Natural killer cell treated with Interleukin-12 subunit alpha and Interleukin-12 subunit beta and Interleukin-15 and Interleukin-18, amount 100 ng/mL, for 72 hours (primary cell): ENCODE data around the gene AMY1C. TPM values are rescaled to one million over a fixed set of nuclear protein-coding genes. Genes with fewer than 3 reads are reported as not detected.
"Not testable (repeated sequence)": the region's sequence is repeated elsewhere in the genome, so short reads cannot be mapped to it uniquely, and the experiment has no call there.

Source experiments
- ATAC-seq, 2 donors: fragments of 150-1000 bp; cut with Tn5 transposase in 1 of 2; sonication (Bioruptor Pico), chemical (Tn5 transposase) in 1 of 2; 2 replicates each; pipeline ENCODE4 v1.10.0; 2021
- DNase-seq: peaks from one replicate; pipeline ENCODE4 v3.0.0; 2022; ENCODE audit warnings: low spot score
- H3K27ac Mint-ChIP-seq, 2 donors: 1 replicate in 1 of 2; 2 replicates in 1 of 2; pipeline ENCODE4 v1.8.0; 2022; ENCODE audit warnings: mixed read lengths in 2 of 2, mild to moderate bottlenecking in 1 of 2, moderate library complexity in 1 of 2
- H3K27me3 Mint-ChIP-seq, 2 donors: 1 replicate in 1 of 2; 2 replicates in 1 of 2; pipeline ENCODE4 v1.8.0; 2022; ENCODE audit warnings: mixed read lengths in 2 of 2
- H3K36me3 Mint-ChIP-seq: one replicate; pipeline ENCODE4 v1.8.0; 2022; ENCODE audit warnings: mixed read lengths
- H3K4me1 Mint-ChIP-seq, 2 donors: 1 replicate in 1 of 2; 2 replicates in 1 of 2; pipeline ENCODE4 v1.8.0; 2022; ENCODE audit warnings: low read depth in 2 of 2, mixed read lengths in 2 of 2, mild to moderate bottlenecking in 1 of 2
- H3K4me3 Mint-ChIP-seq: one replicate; pipeline ENCODE4 v1.8.0; 2022; ENCODE audit warnings: mixed read lengths
- H3K9me3 Mint-ChIP-seq: 2 replicates; pipeline ENCODE4 v1.8.0; 2022; ENCODE audit warnings: mixed read lengths
- total RNA-seq, 2 donors: library from RNA; stranded (reverse); gene quantifications; one replicate each; pipeline ENCODE4 v1.2.3, GENCODE V29; 2022

AMY1C gene
- not detected for total RNA-seq

DNA sequence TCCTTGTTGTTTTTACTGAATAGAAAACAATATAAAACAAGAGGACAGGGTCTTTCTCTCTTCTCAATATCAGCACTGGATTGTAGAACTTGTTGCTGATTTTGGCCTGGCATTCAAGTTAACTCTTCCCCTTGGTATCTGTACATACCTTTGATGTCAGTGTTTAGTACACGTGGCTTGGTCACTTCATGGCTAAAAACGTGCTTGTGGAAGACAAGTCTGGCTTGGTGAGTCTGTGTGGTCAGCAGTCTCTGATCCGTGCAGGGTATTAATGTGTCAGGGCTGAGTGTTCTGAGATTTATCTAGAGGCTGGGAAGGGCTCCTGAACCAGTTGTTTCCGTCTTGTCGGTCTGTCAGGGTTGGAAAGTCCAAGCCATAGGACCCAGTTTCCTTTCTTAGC, at the start of gene AMY1C:
TSS of gene AMY1C (plus strand) at position 301 of the 400 bp plus-strand sequence. CDS start 572 bp downstream, outside the sequence.
- not testable (repeated sequence) for DNase-seq, H3K27ac Mint-ChIP-seq, H3K36me3 Mint-ChIP-seq, H3K27me3 Mint-ChIP-seq, H3K9me3 Mint-ChIP-seq, H3K4me3 Mint-ChIP-seq, ATAC-seq, H3K4me1 Mint-ChIP-seq

DNA sequence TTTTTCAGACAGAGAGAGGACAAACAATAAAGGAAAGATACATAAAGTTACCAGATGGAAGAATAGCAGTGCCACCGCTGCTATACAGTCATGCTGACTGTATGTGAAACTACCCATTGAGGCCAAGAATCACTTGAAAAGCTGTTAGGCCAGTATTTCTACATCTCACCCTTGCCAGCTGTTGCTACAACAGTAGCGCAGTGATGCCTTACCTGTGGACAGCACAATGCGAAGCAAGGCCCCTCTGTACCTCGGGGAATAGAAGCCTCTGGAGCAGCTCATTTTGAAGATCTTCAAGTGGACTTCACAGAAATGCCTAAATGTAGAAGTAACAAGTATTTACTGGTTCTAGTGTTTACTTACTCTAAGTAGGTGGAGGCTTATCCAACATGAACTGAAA, 49.0 kb upstream of the AMY1C start:
- not testable (repeated sequence) for H3K27ac Mint-ChIP-seq, DNase-seq, H3K9me3 Mint-ChIP-seq, H3K36me3 Mint-ChIP-seq, H3K4me1 Mint-ChIP-seq, ATAC-seq, H3K27me3 Mint-ChIP-seq, H3K4me3 Mint-ChIP-seq

DNA sequence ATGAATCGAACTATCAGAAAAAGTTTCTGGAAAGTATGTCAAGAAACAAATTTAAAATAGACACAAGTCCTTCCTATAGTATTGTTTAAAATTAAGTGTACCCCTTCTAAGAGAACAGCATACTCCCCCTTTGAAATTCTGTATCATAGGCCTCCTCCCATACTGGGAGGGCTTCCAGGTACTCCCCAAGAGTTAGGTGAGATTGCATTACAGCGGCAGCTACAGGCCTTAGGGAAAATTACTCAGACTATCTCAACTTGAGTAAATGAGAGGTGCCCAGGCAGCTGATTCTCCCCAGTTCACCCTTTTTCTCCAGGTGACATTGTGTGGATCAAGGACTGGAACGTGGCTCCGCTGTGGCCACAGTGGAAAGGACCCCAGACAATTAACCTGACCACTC, 48.4 kb upstream of the AMY1C start:
- H3K36me3 Mint-ChIP-seq, H3K4me1 Mint-ChIP-seq, H3K9me3 Mint-ChIP-seq, ATAC-seq, H3K4me3 Mint-ChIP-seq, H3K27ac Mint-ChIP-seq, H3K27me3 Mint-ChIP-seq, DNase-seq: not testable (repeated sequence)

DNA sequence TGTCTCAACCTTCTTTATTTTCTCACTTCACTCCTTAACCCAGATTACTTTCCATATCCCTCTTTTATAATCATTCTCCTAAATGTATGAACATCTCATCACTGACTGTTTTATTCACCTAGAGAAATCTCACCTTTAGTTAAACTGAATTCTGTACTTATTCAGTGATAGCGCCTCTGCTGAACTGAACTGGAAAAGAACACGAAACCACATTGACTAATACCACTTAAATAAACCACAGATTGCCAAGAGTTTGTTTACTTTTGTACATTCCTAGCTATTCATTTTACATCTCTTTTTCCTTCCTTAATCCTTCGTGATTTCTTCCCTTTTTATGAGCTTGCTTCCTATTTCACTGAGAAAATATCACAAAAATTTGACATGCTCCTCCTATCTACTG, 42.0 kb upstream of the AMY1C start:
- not testable (repeated sequence) for H3K4me1 Mint-ChIP-seq, H3K27ac Mint-ChIP-seq, H3K36me3 Mint-ChIP-seq, H3K4me3 Mint-ChIP-seq, DNase-seq, ATAC-seq, H3K27me3 Mint-ChIP-seq, H3K9me3 Mint-ChIP-seq

DNA sequence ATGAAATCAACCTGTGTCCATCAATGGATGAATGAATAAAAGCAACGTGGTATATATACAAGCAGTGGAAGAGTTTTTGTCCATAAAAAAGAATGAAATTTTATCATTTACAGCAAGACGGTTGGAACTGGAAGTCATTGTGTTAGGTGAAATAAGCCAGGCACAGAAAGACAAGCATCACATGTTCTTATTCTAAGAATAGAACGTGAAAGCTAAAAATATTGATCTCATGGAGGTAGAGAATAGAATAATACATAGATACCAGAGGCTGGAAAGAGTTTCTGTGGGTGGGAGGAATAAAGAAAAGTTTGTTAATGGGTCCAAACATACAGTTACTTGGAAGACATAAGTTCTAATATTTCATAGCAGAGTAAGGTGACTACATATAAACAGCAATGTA, 39.3 kb upstream of the AMY1C start:
- H3K4me1 Mint-ChIP-seq, DNase-seq, H3K4me3 Mint-ChIP-seq, H3K36me3 Mint-ChIP-seq, ATAC-seq, H3K27me3 Mint-ChIP-seq, H3K9me3 Mint-ChIP-seq, H3K27ac Mint-ChIP-seq: not testable (repeated sequence)

DNA sequence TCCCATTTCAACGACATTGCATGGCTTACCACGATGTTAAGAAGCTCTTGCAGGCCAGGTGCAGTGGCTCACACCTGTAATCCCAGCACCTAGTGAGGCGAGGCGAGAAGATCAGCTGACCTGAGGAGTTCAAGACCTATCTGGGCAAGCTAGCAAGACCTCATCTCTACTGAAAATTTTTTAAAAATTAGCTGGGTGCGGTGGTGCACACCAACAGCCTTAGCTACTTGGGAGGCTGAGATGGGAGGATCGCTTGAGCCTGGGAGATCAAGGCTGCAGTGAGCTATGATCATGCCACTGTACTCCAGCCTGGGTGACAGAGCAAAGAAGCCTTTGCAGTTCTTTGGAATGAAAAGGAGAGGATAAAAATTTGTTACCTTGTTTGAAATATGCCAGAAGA, 32.3 kb upstream of the AMY1C start:
- not testable (repeated sequence) for ATAC-seq, H3K36me3 Mint-ChIP-seq, H3K9me3 Mint-ChIP-seq, H3K27ac Mint-ChIP-seq, H3K4me1 Mint-ChIP-seq, H3K27me3 Mint-ChIP-seq, H3K4me3 Mint-ChIP-seq
- peak; percentile 18 for DNase-seq

DNA sequence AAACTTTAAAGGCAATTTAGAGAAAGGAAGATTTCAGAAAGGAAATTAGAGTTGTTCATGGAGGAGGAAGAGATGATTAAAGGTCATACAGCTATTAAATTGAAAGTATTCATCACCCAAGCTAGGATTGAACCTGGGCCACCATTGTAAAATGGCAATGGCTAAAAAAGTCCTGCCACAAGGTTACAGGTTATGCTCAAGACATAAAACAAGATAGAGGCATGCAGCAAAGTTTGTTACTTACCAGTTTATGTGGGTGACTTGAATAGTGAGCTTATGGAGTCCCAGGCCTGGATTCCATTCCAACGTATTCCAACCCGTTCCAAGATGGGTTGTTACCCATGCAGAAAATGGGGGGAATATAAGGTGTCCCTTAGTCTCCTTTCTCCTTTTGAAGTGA, 28.2 kb upstream of the AMY1C start:
- not testable (repeated sequence) for H3K27ac Mint-ChIP-seq, H3K9me3 Mint-ChIP-seq, H3K36me3 Mint-ChIP-seq, H3K27me3 Mint-ChIP-seq, ATAC-seq, H3K4me3 Mint-ChIP-seq, H3K4me1 Mint-ChIP-seq, DNase-seq

DNA sequence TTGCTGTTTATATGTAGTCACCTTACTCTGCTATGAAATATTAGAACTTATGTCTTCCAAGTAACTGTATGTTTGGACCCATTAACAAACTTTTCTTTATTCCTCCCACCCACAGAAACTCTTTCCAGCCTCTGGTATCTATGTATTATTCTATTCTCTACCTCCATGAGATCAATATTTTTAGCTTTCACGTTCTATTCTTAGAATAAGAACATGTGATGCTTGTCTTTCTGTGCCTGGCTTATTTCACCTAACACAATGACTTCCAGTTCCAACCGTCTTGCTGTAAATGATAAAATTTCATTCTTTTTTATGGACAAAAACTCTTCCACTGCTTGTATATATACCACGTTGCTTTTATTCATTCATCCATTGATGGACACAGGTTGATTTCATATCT, 14.4 kb upstream of the AMY1C start:
- not testable (repeated sequence) for ATAC-seq, DNase-seq, H3K9me3 Mint-ChIP-seq, H3K36me3 Mint-ChIP-seq, H3K4me1 Mint-ChIP-seq, H3K4me3 Mint-ChIP-seq, H3K27me3 Mint-ChIP-seq, H3K27ac Mint-ChIP-seq

DNA sequence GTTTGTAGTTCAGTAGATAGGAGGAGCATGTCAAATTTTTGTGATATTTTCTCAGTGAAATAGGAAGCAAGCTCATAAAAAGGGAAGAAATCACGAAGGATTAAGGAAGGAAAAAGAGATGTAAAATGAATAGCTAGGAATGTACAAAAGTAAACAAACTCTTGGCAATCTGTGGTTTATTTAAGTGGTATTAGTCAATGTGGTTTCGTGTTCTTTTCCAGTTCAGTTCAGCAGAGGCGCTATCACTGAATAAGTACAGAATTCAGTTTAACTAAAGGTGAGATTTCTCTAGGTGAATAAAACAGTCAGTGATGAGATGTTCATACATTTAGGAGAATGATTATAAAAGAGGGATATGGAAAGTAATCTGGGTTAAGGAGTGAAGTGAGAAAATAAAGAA, 11.7 kb upstream of the AMY1C start:
- H3K4me1 Mint-ChIP-seq, H3K4me3 Mint-ChIP-seq, ATAC-seq: not testable (repeated sequence)

DNA sequence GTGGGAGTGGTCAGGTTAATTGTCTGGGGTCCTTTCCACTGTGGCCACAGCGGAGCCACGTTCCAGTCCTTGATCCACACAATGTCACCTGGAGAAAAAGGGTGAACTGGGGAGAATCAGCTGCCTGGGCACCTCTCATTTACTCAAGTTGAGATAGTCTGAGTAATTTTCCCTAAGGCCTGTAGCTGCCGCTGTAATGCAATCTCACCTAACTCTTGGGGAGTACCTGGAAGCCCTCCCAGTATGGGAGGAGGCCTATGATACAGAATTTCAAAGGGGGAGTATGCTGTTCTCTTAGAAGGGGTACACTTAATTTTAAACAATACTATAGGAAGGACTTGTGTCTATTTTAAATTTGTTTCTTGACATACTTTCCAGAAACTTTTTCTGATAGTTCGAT, 5.2 kb upstream of the AMY1C start:
- not testable (repeated sequence) for H3K27ac Mint-ChIP-seq, H3K9me3 Mint-ChIP-seq, H3K4me3 Mint-ChIP-seq, DNase-seq, H3K27me3 Mint-ChIP-seq, H3K4me1 Mint-ChIP-seq, H3K36me3 Mint-ChIP-seq, ATAC-seq

More for the DNA sequence above, 11.7 kb upstream of the AMY1C start:
- not testable (repeated sequence) for H3K27me3 Mint-ChIP-seq, H3K36me3 Mint-ChIP-seq, H3K9me3 Mint-ChIP-seq, H3K27ac Mint-ChIP-seq, DNase-seq

DNA sequence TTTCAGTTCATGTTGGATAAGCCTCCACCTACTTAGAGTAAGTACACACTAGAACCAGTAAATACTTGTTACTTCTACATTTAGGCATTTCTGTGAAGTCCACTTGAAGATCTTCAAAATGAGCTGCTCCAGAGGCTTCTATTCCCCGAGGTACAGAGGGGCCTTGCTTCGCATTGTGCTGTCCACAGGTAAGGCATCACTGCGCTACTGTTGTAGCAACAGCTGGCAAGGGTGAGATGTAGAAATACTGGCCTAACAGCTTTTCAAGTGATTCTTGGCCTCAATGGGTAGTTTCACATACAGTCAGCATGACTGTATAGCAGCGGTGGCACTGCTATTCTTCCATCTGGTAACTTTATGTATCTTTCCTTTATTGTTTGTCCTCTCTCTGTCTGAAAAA, 4.7 kb upstream of the AMY1C start:
- H3K4me1 Mint-ChIP-seq, H3K27me3 Mint-ChIP-seq, H3K27ac Mint-ChIP-seq, H3K9me3 Mint-ChIP-seq, H3K4me3 Mint-ChIP-seq, DNase-seq, ATAC-seq, H3K36me3 Mint-ChIP-seq: not testable (repeated sequence)

DNA sequence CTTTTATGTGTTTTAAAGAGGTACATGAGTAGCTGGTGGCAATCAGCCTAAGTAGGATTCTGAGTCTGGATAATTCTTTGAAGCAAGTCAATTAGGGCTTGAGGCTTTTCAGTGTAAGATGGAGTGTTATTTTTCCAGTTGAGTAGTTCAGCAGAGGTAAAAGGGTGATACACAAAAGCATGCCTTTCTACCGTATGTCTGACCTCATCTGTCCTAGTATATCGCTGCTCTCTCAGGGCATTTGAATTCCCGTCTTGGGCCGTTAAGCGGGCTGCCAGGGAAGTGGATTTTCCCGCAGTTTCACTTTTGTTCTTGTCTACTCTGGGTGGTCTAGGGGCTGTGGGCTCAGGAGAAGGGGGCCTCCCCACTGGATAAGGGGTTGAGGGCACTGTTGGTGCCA, 1.4 kb upstream of the AMY1C start:
- H3K4me1 Mint-ChIP-seq, H3K4me3 Mint-ChIP-seq, H3K9me3 Mint-ChIP-seq, DNase-seq, H3K36me3 Mint-ChIP-seq, H3K27ac Mint-ChIP-seq, H3K27me3 Mint-ChIP-seq: not testable (repeated sequence)
- ATAC-seq, result peak in 1 of 2 donors; percentile 49

DNA sequence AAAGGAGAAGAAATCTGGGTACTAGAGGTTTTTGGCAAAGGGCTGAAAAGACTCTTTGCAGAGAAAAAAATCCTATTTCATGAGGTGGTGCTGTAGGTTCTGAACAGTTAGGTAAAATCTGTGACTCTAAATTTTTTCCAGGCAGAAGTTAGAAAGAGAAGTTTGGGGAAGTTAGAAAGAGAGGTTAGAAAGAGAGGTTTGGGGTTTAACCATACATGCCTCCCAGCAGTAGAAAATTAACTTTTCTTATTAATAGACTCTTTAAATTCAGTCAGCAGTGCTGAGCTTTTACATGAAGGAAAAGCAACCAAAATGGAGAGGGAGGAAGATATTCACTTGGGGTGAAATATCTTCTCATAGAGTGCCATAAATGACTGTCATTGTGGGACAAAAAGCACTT, 12.2 kb downstream of the AMY1C start:
- Mint-ChIP-seq H3K27me3 (no peaks in the 10 kb centered on the region), H3K36me3 (no peaks in the 10 kb centered on the region), H3K27ac (no peak overlapping the region), H3K9me3 (peaks cover 4% of the 10 kb centered on the region), H3K4me1 (no peaks in the 10 kb centered on the region), H3K4me3 (no peak overlapping the region)
- DNase-seq (no peak), ATAC-seq (no peak)

DNA sequence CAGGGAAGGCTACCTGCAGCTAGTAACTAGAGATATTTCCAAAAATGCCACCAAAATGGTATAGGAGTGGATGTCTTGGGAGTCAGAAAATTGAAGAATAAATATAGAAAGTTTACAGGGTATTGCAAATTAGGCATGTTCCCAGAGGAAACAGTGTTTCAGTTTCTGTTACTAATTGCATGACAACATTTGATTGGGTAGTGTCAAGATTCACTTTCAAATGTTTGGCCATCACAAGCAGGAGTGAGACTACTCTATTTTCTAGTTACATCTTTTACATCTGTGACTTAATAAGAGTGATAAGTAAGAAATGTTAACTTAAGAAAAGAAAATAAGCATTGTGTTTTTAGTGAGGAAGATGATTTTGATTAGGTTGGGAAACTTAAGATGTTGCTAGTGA, 30.2 kb downstream of the AMY1C start:
- ATAC-seq, result no peak
- H3K27me3 Mint-ChIP-seq, result no peaks in the 10 kb centered on the region
- H3K36me3 Mint-ChIP-seq, result no peaks in the 10 kb centered on the region
- H3K4me3 Mint-ChIP-seq, result no peak overlapping the region
- H3K4me1 Mint-ChIP-seq, result no peaks in the 10 kb centered on the region
- no peak overlapping the region for H3K27ac Mint-ChIP-seq
- peaks cover 14% of the 10 kb centered on the region for H3K9me3 Mint-ChIP-seq
- no peak for DNase-seq

DNA sequence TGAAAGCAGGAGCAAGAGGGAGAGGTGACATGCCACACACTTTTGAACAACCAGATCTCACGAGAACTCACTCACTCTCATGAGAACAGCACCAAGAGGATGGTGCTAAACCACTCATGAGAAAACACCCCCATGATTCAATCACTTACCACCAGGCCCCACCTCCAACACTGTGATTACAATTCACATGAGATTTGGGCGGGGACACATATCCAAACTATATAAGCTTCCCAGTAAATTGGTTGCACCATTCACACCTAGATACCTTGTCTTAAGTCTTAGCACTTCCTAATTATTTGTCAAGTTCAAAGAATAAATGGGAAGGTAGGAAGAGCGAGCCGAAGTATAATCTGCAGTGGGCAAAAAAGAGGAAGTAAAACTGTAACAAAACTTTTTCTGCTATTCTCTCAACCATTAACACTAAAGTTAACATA, 34.3 kb downstream of the AMY1C start:
- H3K9me3 Mint-ChIP-seq, result peaks cover 14% of the 10 kb centered on the region
- DNase-seq (no peak), ATAC-seq (no peak)
- no peaks in the 10 kb centered on the region for H3K36me3 Mint-ChIP-seq
- H3K27ac Mint-ChIP-seq, result no peak overlapping the region
- no peak overlapping the region for H3K4me3 Mint-ChIP-seq
- H3K4me1 Mint-ChIP-seq, result no peaks in the 10 kb centered on the region
- no peaks in the 10 kb centered on the region for H3K27me3 Mint-ChIP-seq
